Transverse colon (tissue), 4 donors: ENCODE results near the gene RPS27L. TPM values are rescaled to one million over a fixed set of nuclear protein-coding genes. Genes with fewer than 3 reads are reported as not detected.
"Not testable (repeated sequence)": the region's sequence is repeated elsewhere in the genome, so short reads cannot be mapped to it uniquely, and the experiment has no call there.

ENCODE experiments used
- DNase-seq: peaks from one replicate; pipeline ENCODE4 v3.0.0-alpha.2; 2019
- H3K27ac ChIP-seq, 4 donors: fragments of 200-600 bp; sonication (generic); 2 replicates each; pipeline ENCODE4 v1.5.1; 2016 to 2018; ENCODE audit warnings: inconsistent platforms in 4 of 4
- H3K27me3 ChIP-seq: fragments of 200-600 bp; sonication (generic); 2 replicates; pipeline ENCODE4 v1.5.1; 2017; ENCODE audit warnings: inconsistent platforms
- H3K36me3 ChIP-seq, 4 donors: fragments of 200-600 bp; sonication (generic); 2 replicates each; pipeline ENCODE4 v1.5.1; 2017 to 2019; ENCODE audit warnings: inconsistent platforms in 4 of 4
- H3K4me1 ChIP-seq, 4 donors: fragments of 200-600 bp; sonication (generic); 2 replicates each; pipeline ENCODE4 v1.5.1; 2017 to 2020; ENCODE audit warnings: inconsistent platforms in 4 of 4
- H3K4me3 ChIP-seq, 4 donors: fragments of 200-600 bp; sonication (generic); 1 replicate in 1 of 4; 2 replicates in 3 of 4; pipeline versions ENCODE4 v1.5.1 to v1.6.1; 2017 to 2019; ENCODE audit warnings: inconsistent platforms in 4 of 4
- H3K9me3 ChIP-seq, 2 donors: fragments of 200-600 bp; sonication (generic); 2 replicates each; pipeline ENCODE4 v1.5.1; 2017 to 2019; ENCODE audit warnings: inconsistent platforms in 2 of 2
- EP300 ChIP-seq: sonication (generic); formaldehyde crosslinking; IDR thresholded peaks from one replicate; pipeline ENCODE4 v1.6.1; 2017; ENCODE audit warnings: antibody characterized with exemption, low read depth
- POLR2A ChIP-seq: fragments of 450-650 bp; IDR thresholded peaks from one replicate; pipeline ENCODE4 v1.6.1; 2016; ENCODE audit warnings: antibody characterized with exemption, mild to moderate bottlenecking, moderate library complexity
- POLR2AphosphoS5 ChIP-seq, 3 donors: sonication (generic); formaldehyde crosslinking; IDR thresholded peaks; one replicate each; pipeline ENCODE4 v1.6.1; 2016; ENCODE audit warnings: antibody characterized with exemption in 3 of 3
- WGBS, 2 donors: methylation state at CpG; one replicate each; pipeline ENCODE4 v1.1.5; 2018; ENCODE audit warnings: low coverage in 1 of 2; 5-methylcytosine and 5-hydroxymethylcytosine counted together
- in situ Hi-C, 4 donors: fragments of 200-750 bp; cut with MboI; loops; one replicate each; pipeline versions ENCODE4 v1.15.0 to v1.15.1; 2017; ENCODE audit warnings: low sequenced_read_pairs in 3 of 4, low pct_ligation_motif_present in 1 of 4, low pct_unique_long_range_greater_than_20kb in 1 of 4
- intact Hi-C: fragments of 100-400 bp; cut with DNase I; formaldehyde crosslinking; loops from one replicate; pipeline ENCODE4 v1.15.1; 2023; ENCODE audit warnings: low total_unique reads
- total RNA-seq, 4 donors: library from RNA; depleted of rRNA; stranded (reverse); fragments of >200 nt; gene quantifications; one replicate each; pipeline ENCODE4 v1.1.0, GENCODE V29; 2016
- TF ChIP-seq, protein P1 (sequence below), 5 experiments: fragments of 200-600 bp in 3 of 5; fragments of 450-650 bp in 2 of 5; sonication (generic) in 3 of 5; IDR thresholded peaks; 1 replicate in 2 of 5; 2 replicates in 3 of 5; pipeline ENCODE4 v1.5.1; 2016 to 2017; ENCODE audit warnings: antibody characterized with exemption in 5 of 5, inconsistent platforms in 3 of 5, mild to moderate bottlenecking in 2 of 5, moderate library complexity in 1 of 5

The RPS27L gene
- total RNA-seq, 4 donors from 2014 or later: 4.5 to 143 (median 58.5) TPM

- Histone ChIP-seq H3K36me3 (no peaks in the 10 kb centered on the region), H3K4me1 (peaks cover 4 to 13% (median 9%) of the 10 kb centered on the region in 4 donors), H3K4me3 (no peak overlapping the region), H3K9me3 (no peaks in the 10 kb centered on the region), H3K27me3 (no peaks in the 10 kb centered on the region), H3K27ac (no peak overlapping the region)
- intact Hi-C loops (no loop called here), in situ Hi-C loops (no loop called here)
- DNase-seq: no peak
- WGBS, 2 donors: 93% methylated on average over 3 of the region's 3 CpGs; no CpG with 5 or more reads in 1 of the 2 donors
- no peak for TF ChIP-seq POLR2AphosphoS5 (IDR thresholded peaks at IDR 0.05)
- no peak for TF ChIP-seq EP300
- TF ChIP-seq POLR2A: no peak
- TF ChIP-seq, protein P1, sequence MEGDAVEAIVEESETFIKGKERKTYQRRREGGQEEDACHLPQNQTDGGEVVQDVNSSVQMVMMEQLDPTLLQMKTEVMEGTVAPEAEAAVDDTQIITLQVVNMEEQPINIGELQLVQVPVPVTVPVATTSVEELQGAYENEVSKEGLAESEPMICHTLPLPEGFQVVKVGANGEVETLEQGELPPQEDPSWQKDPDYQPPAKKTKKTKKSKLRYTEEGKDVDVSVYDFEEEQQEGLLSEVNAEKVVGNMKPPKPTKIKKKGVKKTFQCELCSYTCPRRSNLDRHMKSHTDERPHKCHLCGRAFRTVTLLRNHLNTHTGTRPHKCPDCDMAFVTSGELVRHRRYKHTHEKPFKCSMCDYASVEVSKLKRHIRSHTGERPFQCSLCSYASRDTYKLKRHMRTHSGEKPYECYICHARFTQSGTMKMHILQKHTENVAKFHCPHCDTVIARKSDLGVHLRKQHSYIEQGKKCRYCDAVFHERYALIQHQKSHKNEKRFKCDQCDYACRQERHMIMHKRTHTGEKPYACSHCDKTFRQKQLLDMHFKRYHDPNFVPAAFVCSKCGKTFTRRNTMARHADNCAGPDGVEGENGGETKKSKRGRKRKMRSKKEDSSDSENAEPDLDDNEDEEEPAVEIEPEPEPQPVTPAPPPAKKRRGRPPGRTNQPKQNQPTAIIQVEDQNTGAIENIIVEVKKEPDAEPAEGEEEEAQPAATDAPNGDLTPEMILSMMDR (IDR thresholded peaks at IDR 0.05): no peak
These were observed 46.8 kb downstream of the RPS27L start for GRCh38 chr15:63110428-63111026.

DNA sequence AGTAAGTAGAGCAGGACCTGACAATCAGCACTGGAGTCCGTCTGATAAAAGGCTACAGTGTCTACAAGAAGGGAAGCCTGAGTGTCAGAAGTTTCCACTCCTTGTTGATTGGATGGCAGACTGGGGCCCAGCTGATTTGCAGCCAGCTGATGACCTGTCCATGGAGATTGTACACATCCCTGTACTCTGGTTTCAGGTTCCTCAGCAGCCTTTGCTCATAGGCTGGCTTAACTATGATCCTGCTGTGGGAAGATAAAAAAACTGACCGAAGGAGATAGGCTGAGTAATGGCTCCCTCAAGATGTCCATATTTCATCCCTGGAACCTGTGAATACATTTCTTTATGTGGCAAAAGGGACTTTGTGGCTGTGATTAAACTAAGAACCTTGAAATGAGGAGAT is 47.4 kb downstream of the RPS27L start:
- in situ Hi-C loops: no loop called here
- intact Hi-C loops: no loop called here

GRCh38 chr15:63109498-63109897 is 47.8 kb downstream of the RPS27L start:
- peaks cover 4 to 13% (median 9%) of the 10 kb centered on the region in 4 donors for H3K4me1 ChIP-seq
- no peaks in the 10 kb centered on the region for H3K9me3 ChIP-seq
- no peaks in the 10 kb centered on the region for H3K27me3 ChIP-seq
- H3K27ac ChIP-seq: no peak overlapping the region
- in situ Hi-C loops (no loop called here), intact Hi-C loops (no loop called here)
- TF ChIP-seq, protein P1 (IDR thresholded peaks at IDR 0.05): no peak
- TF ChIP-seq POLR2A (no peak), EP300 (no peak), POLR2AphosphoS5 (IDR thresholded peaks at IDR 0.05) (no peak)
- no peaks in the 10 kb centered on the region for H3K36me3 ChIP-seq
- H3K4me3 ChIP-seq: no peak overlapping the region
- DNase-seq: no peak
- 72 to 100% methylated on average over 1 to 2 of the region's 2 CpGs for WGBS, 2 donors

More for the DNA sequence above, 47.4 kb downstream of the RPS27L start:
- TF ChIP-seq POLR2A (no peak), EP300 (no peak), POLR2AphosphoS5 (IDR thresholded peaks at IDR 0.05) (no peak)
- TF ChIP-seq, protein P1 (IDR thresholded peaks at IDR 0.05): no peak
- Histone ChIP-seq H3K36me3 (no peaks in the 10 kb centered on the region), H3K4me1 (peaks cover 4 to 13% (median 9%) of the 10 kb centered on the region in 4 donors), H3K27ac (no peak overlapping the region), H3K27me3 (no peaks in the 10 kb centered on the region), H3K9me3 (no peaks in the 10 kb centered on the region), H3K4me3 (no peak overlapping the region)
- DNase-seq: no peak
- WGBS, 2 donors: 89 to 90% methylated on average over 2 of the region's 2 CpGs

GRCh38 chr15:63107895-63108546 is 49.3 kb downstream of the RPS27L start:
- Histone ChIP-seq H3K27me3 (no peaks in the 10 kb centered on the region), H3K9me3 (no peaks in the 10 kb centered on the region), H3K36me3 (no peaks in the 10 kb centered on the region), H3K4me1 (peaks cover 4 to 13% (median 9%) of the 10 kb centered on the region in 4 donors), H3K4me3 (no peak overlapping the region), H3K27ac (peak overlapping the region; percentile 5 to 56 (median 37))
- TF ChIP-seq, protein P1 (IDR thresholded peaks at IDR 0.05): no peak
- TF ChIP-seq EP300: no peak
- peak in 2 of 3 donors; percentile 5 to 34 for TF ChIP-seq POLR2AphosphoS5 (IDR thresholded peaks at IDR 0.05)
- TF ChIP-seq POLR2A: no peak
- in situ Hi-C loops (no loop called here), intact Hi-C loops (no loop called here)
- DNase-seq: peak; percentile 39
- WGBS, 2 donors: 35 to 43% methylated on average over 4 to 9 of the region's 9 CpGs

GRCh38 chr15:63105354-63105753 is 51.9 kb downstream of the RPS27L start:
- H3K4me3 ChIP-seq, DNase-seq, in situ Hi-C loops, H3K27ac ChIP-seq, H3K9me3 ChIP-seq, H3K27me3 ChIP-seq, H3K36me3 ChIP-seq, intact Hi-C loops: not testable (repeated sequence)
- H3K4me1 ChIP-seq: peaks cover 4 to 13% (median 9%) of the 10 kb centered on the region in 4 donors
- 66 to 86% methylated on average over 8 of the region's 8 CpGs for whole genome bisulfite sequencing, 2 donors
